GM13977 (cell line): Measurements from ENCODE around the gene SCP2.

Source experiments
- DNase-seq: peaks from one replicate; pipeline ENCODE4 v3.0.0; 2012; ENCODE audit warnings: low spot score
- CTCF ChIP-seq: IDR thresholded peaks from 2 replicates; pipeline ENCODE4 v1.5.1; 2012; ENCODE audit warnings: mild to moderate bottlenecking, control low read depth; ENCODE audit not compliant: insufficient read depth; ENCODE audit errors: extremely low read depth, missing control alignments
- in situ Hi-C: fragments of 300-500 bp; cut with MboI; formaldehyde crosslinking; loops from one replicate; pipeline ENCODE4 v1.12.0; 2022; ENCODE audit warnings: low sequenced_read_pairs, low pct_unique_long_range_greater_than_20kb, mixed read lengths, inconsistent platforms; ENCODE audit not compliant: unreplicated experiment

Gene SCP2

GRCh38 chr1:53087332-53088285 lies 160.5 kb downstream of the SCP2 start:
- in situ Hi-C loops: no loop called here
- DNase-seq: no peak
- TF ChIP-seq CTCF: no peak

GRCh38 chr1:53088616-53089300 lies 161.7 kb downstream of the SCP2 start:
- no peak for DNase-seq
- in situ Hi-C loops: no loop called here
- no peak for TF ChIP-seq CTCF

GRCh38 chr1:53089478-53090226 lies 162.6 kb downstream of the SCP2 start:
- TF ChIP-seq CTCF: no peak
- in situ Hi-C loops: no loop called here
- DNase-seq: no peak

DNA sequence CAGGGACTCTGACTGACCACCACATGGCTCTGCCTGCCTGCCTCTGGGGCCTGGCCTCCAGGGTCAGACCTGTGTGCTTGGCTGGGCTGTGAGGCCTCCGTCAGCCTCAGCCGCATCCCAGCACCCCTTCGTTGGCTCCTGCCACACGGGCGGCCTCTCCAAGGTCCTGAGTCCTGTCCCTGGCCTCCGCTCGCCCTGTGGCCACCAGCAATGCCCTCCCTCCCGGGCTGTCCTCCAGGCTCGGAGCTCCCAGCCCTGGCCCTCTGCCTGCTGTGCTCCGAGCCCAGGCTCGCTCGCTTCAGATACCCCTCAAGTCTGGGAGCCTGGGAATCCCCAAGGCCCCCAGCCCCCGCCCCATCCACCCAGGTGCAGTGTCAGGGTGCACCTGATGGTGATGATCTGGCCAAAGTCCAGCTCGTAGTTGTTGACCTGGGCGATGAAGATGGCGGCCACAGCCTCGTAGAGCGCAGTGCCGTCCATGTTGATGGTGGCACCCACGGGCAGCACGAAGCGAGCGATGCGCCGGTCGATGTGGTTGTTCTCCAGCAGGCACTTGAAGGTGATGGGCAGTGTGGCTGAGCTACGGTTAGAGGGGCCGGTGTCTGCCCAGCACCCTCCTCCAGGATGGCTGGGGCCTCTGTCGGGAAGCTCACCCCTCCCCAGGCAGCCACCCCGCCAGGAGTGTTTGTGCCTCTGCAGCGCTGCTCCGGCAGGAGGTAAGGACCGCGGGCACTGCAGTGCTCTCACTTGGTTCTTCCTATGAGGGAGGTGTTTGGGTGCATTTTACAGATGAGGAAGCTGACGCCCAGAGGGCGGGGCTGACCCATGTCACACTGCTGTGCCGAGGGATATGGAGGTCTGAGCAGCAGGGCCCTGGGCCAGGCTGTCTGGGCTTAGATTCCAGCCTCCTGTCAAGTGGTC lies 163.4 kb downstream of the SCP2 start:
- TF ChIP-seq CTCF: no peak
- in situ Hi-C loops: no loop called here
- DNase-seq: no peak

DNA sequence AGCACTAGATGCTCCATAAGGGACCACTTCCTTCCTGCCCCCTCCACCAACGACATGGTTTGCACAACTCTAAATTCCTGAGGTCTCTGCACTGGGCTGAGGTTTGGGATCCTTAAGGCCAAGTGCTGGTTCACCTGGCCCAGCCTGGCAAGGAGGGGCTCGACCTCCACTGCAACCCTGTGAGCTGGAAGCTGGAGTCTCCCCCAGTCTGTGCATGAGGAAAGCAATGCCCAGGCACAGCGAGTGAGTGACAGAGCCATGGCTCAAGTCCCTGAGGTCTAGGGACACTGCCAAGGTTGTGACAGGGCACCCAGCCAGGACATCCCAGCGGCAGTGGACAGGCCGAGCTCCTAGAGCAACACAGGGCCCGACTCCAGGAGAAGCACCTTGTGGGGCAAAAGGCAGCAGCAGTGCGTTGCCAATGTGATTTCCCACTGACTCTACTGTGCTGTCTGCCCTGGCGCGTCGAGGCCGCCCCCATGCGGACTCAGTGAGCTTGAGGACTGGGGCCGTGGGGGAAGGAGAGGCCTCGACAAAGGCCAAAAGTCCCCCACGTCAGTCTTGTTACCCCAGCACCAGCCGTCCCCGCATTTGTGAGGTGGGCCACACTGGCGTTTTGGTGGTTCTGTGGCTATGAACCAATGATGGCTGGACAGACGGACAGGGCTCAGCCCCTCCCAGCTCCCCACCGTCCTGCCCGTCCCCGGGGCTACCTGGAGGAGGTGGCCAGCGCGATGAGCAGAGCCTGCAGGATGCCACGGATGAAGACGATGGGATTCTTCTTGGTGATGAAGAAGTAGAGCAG lies 165.0 kb downstream of the SCP2 start:
- no peak for DNase-seq
- in situ Hi-C loops: no loop called here
- no peak for TF ChIP-seq CTCF
